Measurements from ENCODE around the gene TMC2. TPM values are rescaled to one million over a fixed set of nuclear protein-coding genes. Genes with fewer than 3 reads are reported as not detected.

TMC2 gene
- total RNA-seq: not detected in 2 replicates

GRCh38 chr20:2536560-2536986, at the start of gene TMC2:
TSS of gene TMC2 (plus strand) at chr20:2536573. CDS start at chr20:2536622, 49 bp downstream.

GRCh38 chr20:2508631-2509467, 27.5 kb upstream of the TMC2 start, which contains the start of gene ZNF343:
TSS of gene ZNF343 (minus strand) at chr20:2508915. CDS start at chr20:2493895, 15,020 bp downstream.

GRCh38 chr20:2651772-2652723, 115.7 kb downstream of the TMC2 start, which contains the start of gene NOP56:
TSS of gene NOP56 (plus strand) at chr20:2652632. CDS start at chr20:2652661, 29 bp downstream.

GRCh38 chr20:2663887-2664719, 127.7 kb downstream of the TMC2 start, which contains the start of gene IDH3B:
TSS of gene IDH3B (minus strand) at chr20:2664216. CDS start at chr20:2664188, 28 bp downstream.

Other genes with a start within 250 kb of the TMC2 start
- gene TGM3, start 240.6 kb upstream of the TMC2 start, total RNA-seq: not detected in 2 replicates
- gene TGM6, start 155.7 kb upstream of the TMC2 start, total RNA-seq: not detected in 2 replicates
- 745 and 757 TPM in 2 replicates for gene SNRPB, start 65.8 kb upstream of the TMC2 start, total RNA-seq
- gene ZNF343, start 27.7 kb upstream of the TMC2 start, total RNA-seq: 5.7 and 6.1 TPM in 2 replicates
- gene NOP56, start 116.1 kb downstream of the TMC2 start, total RNA-seq: 125 and 140 TPM in 2 replicates
- 109 and 114 TPM in 2 replicates for gene IDH3B, start 127.6 kb downstream of the TMC2 start, total RNA-seq
- gene EBF4, start 156.2 kb downstream of the TMC2 start, total RNA-seq: 0.20 TPM in 1 of 2 replicates, not detected in the other